Measurements from ENCODE around the gene MBTD1.
A peak's percentile ranks its signal among the peaks of the same experiment; 100 is the strongest.
"Not testable (repeated sequence)": the region's sequence is repeated elsewhere in the genome, so short reads cannot be mapped to it uniquely, and the experiment has no call there.

The MBTD1 gene

GRCh38 chr17:51259564-51260236 lies at the start of gene MBTD1:
Gene MBTD1, minus strand, starts transcription at chr17:51260049. Its CDS starts 34,888 bp downstream, at chr17:51225161.
- DNase-seq (ENCODE audit: low spot score): peak; percentile 96

- DNase-seq (ENCODE audit: low spot score): no peak
These were observed 45.3 kb upstream of the MBTD1 start for GRCh38 chr17:51305182-51305581.

DNA sequence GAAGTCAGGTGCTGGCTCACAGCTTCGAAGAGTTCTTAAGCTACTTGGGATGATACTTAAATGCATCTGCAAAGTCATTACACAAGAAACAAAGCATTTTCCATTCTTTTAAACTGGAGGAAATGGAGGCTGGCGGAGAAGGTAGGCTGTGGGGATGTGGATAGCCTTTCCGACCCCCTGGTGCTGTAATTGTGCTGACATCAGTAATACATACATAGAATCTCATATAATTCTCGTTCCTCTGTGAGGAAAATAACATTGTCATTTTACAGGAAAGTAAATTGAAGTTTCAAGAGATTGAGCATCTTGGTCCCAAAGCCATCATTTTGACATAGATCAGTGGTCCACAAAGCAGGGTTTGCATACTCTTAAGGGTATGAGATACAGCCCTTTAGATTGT lies 40.0 kb upstream of the MBTD1 start:
- no peak for DNase-seq (ENCODE audit: low spot score)

- DNase-seq (ENCODE audit: low spot score): peak; percentile 57
These were observed 38.9 kb upstream of the MBTD1 start for GRCh38 chr17:51298508-51299371.

DNA sequence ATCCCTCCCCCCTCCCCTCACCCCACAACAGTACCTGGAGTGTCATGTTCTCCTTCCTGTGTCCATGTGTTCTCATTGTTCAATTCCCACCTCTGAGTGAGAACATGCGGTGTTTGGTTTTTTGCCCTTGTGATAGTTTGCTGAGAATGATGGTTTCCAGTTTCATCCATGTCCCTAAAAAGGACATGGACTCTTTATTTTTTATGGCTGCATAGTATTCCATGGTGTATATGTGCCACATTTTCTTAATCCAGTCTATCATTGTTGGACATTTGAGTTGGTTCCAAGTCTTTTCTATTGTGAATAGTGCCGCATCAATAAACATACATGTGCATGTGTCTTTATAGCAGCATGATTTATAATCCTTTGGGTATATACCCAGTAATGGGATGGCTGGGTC lies 34.5 kb upstream of the MBTD1 start:
- DNase-seq (ENCODE audit: low spot score): not testable (repeated sequence)

DNA sequence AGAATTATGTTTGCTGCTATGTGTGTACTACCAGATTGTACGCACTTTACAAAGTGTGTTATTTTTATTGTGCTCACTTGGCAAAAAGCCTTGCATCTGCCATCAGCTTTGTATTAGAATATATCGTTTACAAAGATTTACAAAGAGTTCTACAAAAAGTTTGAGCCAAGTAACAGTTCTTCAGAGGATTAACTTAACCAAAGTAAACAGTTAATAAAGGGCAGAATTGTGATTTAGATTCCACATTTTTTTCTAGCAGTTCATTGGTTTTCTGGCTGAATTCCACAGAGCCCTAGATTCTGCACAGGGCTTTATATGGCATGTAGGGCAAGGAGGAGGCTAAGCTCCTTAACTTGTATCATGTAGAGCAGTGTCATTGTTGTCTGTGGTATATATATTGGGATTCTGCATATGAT lies 29.9 kb upstream of the MBTD1 start:
- no peak for DNase-seq (ENCODE audit: low spot score)

DNA sequence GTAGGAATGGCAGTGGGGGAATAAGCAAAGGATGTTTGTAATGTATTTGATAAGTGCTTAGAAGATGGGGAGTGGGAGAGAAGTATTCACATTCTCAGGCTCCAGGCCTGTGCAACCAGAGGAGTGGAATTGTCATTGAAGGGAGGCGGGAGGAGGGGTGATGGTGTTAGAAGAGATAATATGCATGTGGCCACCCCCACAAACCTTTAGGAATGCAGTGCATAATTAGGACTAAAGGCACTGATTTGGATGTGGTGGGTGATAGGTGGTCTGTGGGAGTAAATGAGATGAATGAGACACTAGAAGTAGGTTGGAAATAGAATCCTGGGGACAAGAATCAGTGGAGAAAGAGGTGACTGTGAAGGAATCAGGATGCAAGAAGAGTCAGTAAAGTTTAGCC lies 27.6 kb upstream of the MBTD1 start:
- no peak for DNase-seq (ENCODE audit: low spot score)

- DNase-seq (ENCODE audit: low spot score): no peak
These were observed 19.3 kb upstream of the MBTD1 start for GRCh38 chr17:51279183-51279582.

- no peak for DNase-seq (ENCODE audit: low spot score)
These were observed 15.5 kb upstream of the MBTD1 start for GRCh38 chr17:51275381-51275780.

DNA sequence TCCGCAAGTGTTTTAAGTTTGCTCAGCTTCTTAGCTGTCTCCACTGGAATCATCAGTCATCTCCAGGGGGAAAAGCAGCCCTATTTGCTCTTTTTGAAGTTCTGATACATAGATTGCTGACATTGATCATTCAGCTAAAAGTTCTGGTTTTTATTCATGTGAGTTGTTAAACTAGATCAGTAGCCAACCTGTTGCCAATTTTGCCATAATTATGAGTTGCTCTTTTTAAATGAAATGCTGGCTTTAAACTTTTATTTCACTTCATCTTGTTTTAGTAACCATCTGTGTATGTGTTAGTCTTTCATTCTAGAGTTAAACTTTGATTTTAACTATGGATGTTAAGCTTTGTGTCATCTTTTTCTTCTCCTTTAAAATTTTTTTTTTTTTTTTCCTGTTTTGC lies 13.0 kb upstream of the MBTD1 start:
- no peak for DNase-seq (ENCODE audit: low spot score)

- DNase-seq (ENCODE audit: low spot score): no peak
These were observed 10.8 kb upstream of the MBTD1 start for GRCh38 chr17:51270636-51271035.

- DNase-seq (ENCODE audit: low spot score): no peak
These were observed 10.1 kb upstream of the MBTD1 start for GRCh38 chr17:51269991-51270390.

DNA sequence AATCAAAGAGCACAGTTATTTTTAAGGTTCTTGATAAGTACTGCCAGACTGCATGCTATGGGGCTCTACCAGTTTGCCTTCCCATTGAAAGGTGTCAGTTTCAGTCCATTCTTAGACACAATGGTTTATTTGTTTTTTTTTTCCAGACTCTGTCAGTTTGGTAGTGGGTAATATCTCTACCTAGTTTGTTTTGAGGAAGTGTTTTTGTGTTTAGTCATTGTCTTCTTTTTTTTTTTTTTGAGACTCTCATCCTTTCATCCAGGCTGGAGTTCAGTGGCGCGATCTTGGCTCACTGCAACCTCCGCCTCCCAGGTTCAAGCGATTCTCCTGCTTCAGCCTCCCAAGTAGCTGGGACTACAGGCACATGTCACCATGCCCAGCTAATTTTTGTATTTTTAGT lies 4.6 kb upstream of the MBTD1 start:
- DNase-seq (ENCODE audit: low spot score): not testable (repeated sequence)

DNA sequence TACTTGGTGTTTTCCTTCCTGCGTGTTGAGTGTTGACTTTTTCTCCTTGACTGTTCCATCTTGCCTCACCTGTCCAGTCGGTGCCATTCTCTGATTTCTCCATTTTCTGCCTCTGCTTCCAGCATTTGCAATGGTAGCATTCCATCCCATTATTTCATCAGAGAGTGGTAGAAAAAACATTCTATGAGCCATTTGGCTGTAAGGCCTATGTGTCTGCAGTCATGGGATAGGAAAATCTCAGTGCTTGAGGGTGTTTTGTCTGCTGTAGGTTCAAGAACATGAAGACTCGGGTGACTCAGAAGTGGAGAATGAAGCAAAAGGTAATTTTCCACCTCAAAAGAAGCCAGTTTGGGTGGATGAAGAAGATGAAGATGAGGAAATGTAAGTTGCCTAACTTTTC lies 3.2 kb upstream of the MBTD1 start:
- no peak for DNase-seq (ENCODE audit: low spot score)

GRCh38 chr17:51261024-51261963 lies 1.4 kb upstream of the MBTD1 start:
- peak; percentile 43 for DNase-seq (ENCODE audit: low spot score)

DNA sequence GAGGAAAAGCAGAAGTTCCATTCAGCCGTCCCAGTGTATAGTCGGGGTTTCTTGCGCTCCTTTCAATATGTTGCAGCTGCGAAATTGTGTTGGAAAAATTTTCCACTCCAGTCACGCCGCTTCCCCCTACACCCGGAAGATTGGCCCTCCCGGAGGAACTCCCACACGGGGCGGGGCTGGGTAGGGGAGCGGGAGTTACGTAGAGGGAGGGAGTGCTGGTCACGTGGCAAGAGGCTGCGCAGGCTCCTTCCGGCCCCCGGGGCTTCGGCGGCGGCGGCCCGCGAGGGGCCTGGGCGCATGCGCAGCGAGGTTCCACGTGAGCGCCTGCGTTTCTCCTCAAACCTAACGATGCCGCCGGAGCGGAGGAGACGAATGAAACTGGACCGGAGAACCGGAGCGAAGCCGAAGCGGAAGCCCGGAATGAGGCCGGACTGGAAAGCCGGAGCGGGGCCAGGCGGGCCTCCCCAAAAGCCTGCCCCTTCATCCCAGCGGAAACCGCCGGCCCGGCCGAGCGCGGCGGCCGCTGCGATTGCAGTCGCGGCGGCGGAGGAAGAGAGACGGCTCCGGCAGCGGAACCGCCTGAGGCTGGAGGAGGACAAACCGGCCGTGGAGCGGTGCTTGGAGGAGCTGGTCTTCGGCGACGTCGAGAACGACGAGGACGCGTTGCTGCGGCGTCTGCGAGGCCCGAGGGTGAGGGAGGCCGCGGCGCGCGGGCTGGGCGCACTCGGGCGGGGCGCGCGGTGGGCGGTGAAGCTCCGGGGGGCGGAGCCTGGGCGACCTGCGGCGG lies 581 bp upstream of the MBTD1 start, which contains the start of gene UTP18:
UTP18 (plus strand) TSS at position 310 of the 787 bp plus-strand sequence; CDS start at position 349, 39 bp downstream.
- DNase-seq (ENCODE audit: low spot score): peak; percentile 97

DNA sequence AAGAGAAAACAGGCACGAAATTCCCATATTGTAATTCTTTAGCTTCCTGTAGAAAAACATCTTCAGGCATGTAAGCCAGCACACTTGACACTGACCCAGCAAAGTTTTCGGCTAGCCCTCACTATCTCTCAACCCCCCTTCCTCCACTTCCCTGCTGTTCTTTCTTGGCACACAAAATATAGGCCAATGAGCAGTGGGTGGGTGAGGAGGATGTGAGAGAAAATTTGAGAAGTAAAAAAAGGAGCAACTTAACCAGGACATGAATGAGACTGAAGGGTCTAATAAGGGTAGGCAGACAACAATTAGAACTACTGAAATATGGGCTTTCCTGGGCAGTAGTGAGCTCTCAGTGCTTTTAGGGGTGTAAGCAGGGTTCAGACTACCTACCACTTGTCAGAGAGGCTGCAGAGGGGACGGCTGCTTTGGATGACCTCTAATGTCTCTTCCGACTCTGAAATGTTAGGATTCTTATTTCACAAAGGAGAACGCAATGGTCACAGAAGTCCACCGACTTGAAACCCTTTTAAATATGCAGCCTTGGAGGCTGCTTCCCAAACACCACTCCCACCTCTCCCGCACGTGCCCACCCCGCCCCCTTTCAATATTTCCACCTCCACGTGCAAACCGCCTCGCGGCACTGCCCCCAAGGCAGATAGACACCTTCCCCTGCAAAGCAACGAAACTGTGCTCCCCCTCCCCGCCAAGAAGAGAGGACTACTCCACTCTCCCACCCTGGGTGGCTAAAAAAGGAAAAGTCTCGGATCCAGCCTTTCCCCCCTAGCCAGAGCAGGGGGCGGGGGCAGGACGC lies 889 bp downstream of the MBTD1 start:
- DNase-seq (ENCODE audit: low spot score): peak; percentile 29

DNA sequence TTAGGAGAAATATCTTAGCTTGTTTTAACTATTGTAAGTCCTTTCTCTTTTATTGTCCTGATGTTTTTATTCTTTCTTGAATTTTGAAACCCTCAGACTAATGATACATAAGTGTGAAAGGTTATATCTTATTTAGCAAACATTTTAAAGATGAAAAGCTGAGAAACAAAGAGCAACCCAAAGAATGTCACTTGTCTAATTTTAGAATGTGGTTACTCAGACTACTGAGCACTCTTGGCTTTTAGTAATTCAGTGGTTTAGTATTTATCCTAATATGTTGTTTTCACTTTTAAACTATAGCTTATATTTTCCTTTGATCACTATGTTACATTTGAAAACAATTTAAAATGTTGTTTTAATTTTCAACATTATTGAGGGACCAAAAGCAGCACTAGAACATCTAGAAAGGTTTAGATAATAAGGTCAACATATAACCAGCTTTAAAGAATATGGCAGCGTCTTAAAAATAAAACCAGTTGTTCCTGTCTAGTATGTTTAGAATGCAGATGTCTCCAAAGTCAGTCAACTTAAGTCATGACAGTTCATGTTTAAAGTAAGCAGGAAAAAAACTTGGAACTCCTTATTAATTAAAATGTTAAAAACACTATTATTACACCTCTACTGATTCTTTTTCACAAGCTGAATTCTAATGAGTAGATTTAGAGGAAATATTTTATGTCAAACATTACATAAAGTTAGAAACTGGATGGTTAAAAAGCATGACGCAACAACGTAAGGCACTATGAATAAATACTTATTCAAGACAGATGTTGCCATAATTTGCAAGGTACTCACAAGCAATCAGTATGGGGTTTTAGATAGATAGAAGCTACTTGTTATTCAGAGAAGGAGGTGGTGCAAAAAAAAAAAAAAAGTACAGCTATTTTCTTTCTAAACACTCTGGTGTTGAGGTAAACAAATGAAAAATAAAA lies 2.4 kb downstream of the MBTD1 start:
- DNase-seq (ENCODE audit: low spot score): no peak

GRCh38 chr17:51256101-51256500 lies 3.7 kb downstream of the MBTD1 start:
- no peak for DNase-seq (ENCODE audit: low spot score)
